HL-60 (cell line): ENCODE data around the gene ACER2.

Experiments used
- CTCF ChIP-seq: IDR thresholded peaks from one replicate; pipeline ENCODE4 v1.5.1; 2011; ENCODE audit warnings: low read length, control low read depth, inconsistent platforms; ENCODE audit not compliant: insufficient read depth
- GABPA ChIP-seq: IDR thresholded peaks from 2 replicates; pipeline ENCODE4 v1.6.1; 2012; ENCODE audit warnings: low read depth
- POLR2AphosphoS5 ChIP-seq: IDR thresholded peaks from 2 replicates; pipeline ENCODE4 v1.6.1; 2012; ENCODE audit warnings: low read depth
- REST ChIP-seq: IDR thresholded peaks from 2 replicates; pipeline ENCODE4 v1.6.1; 2012; ENCODE audit warnings: low read depth; ENCODE audit not compliant: insufficient replicate concordance
- SPI1 ChIP-seq: IDR thresholded peaks from 2 replicates; pipeline ENCODE4 v1.6.1; 2012; ENCODE audit warnings: low read depth, mild to moderate bottlenecking, borderline replicate concordance

GRCh38 chr9:19440823-19441580, 32.2 kb downstream of the ACER2 start:
- no peak for TF ChIP-seq CTCF
- no peak for TF ChIP-seq POLR2AphosphoS5
- TF ChIP-seq REST = no peak
- no peak for TF ChIP-seq SPI1
- no peak for TF ChIP-seq GABPA
